IPS-NIHi11 (cell line): ENCODE data around the gene TSPAN16.
"Not testable (repeated sequence)": the region's sequence is repeated elsewhere in the genome, so short reads cannot be mapped to it uniquely, and the experiment has no call there.

Experiments
- DNase-seq: peaks from one replicate; pipeline ENCODE4 v3.0.0; 2012; ENCODE audit warnings: mixed read lengths, low spot score

Gene TSPAN16

GRCh38 chr19:11345122-11345803, 49.3 kb downstream of the TSPAN16 start:
- no peak for DNase-seq

GRCh38 chr19:11346104-11346940, 50.4 kb downstream of the TSPAN16 start, which contains the start of the genes CCDC159 and TMEM205:
TSS of gene CCDC159 (plus strand) at chr19:11346519. CDS start at chr19:11346607, 88 bp downstream.
TSS of gene TMEM205 (minus strand) at chr19:11346268. CDS start at chr19:11345619, 649 bp downstream.
- peak; percentile 94 for DNase-seq

GRCh38 chr19:11347546-11348039, 51.6 kb downstream of the TSPAN16 start:
- no peak for DNase-seq

GRCh38 chr19:11349171-11349570, 53.2 kb downstream of the TSPAN16 start:
- DNase-seq: no peak

GRCh38 chr19:11354102-11354501, 58.1 kb downstream of the TSPAN16 start:
- DNase-seq: not testable (repeated sequence)

- peak; percentile 96 for DNase-seq
Observed at GRCh38 chr19:11355160-11356073, 59.5 kb downstream of the TSPAN16 start, which contains the start of gene PLPPR2. TSS of gene PLPPR2 (plus strand) at chr19:11355432. CDS start at chr19:11357674, 2,242 bp downstream.

- no peak for DNase-seq
Observed at GRCh38 chr19:11356074-11356397, 60.1 kb downstream of the TSPAN16 start.

- peak; percentile 3 for DNase-seq
Observed at GRCh38 chr19:11356676-11357550, 61.0 kb downstream of the TSPAN16 start.

- no peak for DNase-seq
Observed at GRCh38 chr19:11359421-11359820, 63.5 kb downstream of the TSPAN16 start.

GRCh38 chr19:11361037-11361770, 65.2 kb downstream of the TSPAN16 start:
- peak; percentile 94 for DNase-seq

GRCh38 chr19:11361771-11362731, 66.1 kb downstream of the TSPAN16 start:
- DNase-seq: peak; percentile 77

- DNase-seq: no peak
Observed at GRCh38 chr19:11363881-11364280, 67.9 kb downstream of the TSPAN16 start.

- no peak for DNase-seq
Observed at GRCh38 chr19:11364296-11364904, 68.4 kb downstream of the TSPAN16 start.

- DNase-seq: no peak
Observed at GRCh38 chr19:11364935-11365334, 69.0 kb downstream of the TSPAN16 start.
